GM18861 (cell line): ENCODE data around the gene LANCL1.
"Not testable (repeated sequence)": the region's sequence is repeated elsewhere in the genome, so short reads cannot be mapped to it uniquely, and the experiment has no call there.

ENCODE experiments used
- ATAC-seq: cut with Tn5 transposase; IDR thresholded peaks from one replicate; pipeline ENCODE4 v1.9.1; 2021; ENCODE audit not compliant: unreplicated experiment

The LANCL1 gene

DNA sequence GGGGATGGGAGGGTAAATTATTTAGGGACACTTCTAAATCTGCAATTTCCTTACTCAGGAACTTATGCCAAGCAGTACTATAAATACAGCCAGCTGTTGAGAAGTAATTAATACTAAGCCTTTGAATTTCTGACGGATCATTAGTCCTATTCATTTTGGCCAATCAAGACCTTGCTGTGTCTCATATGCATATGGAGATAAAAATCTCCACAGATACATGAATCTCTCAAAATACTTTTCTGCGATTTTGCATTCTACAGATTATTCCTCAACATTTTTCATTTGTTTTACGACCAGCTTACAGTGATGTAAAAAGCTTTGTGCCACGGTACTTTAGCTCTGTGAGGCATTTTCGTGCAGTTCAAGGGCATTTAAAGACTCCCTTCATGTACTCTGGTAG is 16.7 kb downstream of the LANCL1 start:
- ATAC-seq = peak; percentile 10

DNA sequence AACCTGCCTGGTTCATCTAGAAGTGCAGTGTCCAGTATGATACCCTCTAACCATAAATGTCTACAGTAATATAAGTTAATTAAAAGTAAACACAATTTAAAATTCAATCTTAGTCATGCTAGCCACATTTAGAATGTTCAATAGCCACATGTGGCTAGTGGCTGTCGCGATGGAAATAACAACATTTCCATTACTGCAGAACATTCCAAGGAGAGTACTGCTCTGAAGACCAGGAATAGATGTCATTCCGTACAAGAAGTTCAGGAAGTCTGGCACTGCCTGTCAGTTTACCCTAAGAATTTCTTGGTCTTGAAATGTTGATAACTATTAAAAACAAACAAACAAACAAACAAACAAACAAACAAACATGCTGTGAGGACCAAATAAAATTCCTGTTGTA is 17.2 kb downstream of the LANCL1 start:
- ATAC-seq = no peak

DNA sequence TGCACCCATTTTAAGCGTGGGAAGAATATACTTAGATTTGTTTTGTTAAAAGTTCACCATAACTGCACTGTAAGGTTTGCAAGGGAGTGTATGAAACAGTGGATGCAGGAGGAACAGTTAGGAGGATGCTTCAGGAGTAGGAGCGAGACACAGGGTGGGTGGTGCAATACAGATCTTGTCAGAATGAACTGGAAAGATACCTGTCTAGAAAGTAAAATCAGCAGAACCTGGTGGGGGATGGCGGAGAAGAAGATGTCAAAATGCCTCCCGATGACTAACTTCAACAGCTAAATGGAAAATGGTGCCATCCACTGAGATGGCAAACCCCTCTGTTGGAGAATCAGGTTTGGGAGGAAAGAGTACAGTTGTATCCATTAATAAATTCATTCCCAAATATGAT is 18.2 kb downstream of the LANCL1 start:
- ATAC-seq = no peak

DNA sequence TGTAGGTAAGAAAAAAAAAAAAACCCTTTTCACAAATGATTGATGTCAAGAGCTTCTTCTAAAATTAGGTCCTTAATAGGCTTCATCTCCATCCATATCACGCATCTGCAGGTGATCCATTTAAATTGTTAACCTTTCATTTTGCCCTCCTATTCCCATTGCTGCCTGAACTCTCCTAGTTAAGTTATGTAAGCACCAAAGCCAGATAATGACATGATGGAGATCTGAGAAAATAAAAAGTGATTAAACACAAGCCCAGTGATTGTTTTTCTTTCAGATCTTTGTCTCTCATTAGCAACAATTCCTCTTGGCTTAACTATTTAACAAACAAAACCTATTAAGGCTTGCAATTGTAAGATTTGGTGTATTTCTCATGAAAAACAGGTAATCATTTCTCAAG is 20.0 kb downstream of the LANCL1 start:
- no peak for ATAC-seq

DNA sequence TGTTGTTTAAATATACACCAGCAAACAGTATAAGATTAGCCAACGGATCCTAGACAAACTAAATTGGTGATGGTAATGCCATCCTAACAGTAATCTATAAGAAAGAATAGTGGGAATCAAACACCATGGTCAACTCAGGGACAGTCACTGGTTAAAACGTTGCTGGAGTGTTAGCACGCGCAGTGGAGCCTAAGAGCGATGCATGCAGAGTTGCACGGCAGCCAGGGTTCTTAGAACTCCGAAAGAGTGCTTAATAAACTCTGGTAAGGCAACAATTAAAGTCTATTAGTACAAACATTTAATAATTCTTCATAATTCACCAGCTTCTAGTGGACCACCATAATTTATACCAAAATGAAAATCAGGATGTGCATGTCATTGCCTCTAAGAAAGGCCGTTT is 22.2 kb downstream of the LANCL1 start:
- no peak for ATAC-seq

DNA sequence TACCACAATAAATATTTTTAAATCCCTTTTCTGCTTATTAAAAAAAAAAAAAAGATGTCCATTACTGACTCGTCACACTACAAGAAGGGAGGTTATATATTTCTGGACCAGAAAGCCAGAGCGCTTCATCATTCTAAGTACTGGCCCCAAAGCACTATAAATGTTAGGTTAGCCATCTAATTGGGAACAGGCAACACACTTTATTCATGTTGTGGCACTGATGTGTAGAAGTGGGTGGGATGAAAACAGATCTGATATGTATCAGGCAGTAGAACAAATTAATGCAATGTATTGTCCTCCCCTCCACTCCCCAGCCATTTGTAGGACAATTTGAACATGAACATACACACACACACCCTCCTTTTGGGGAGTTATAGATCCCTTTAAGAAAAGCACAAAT is 24.4 kb downstream of the LANCL1 start:
- ATAC-seq = no peak

DNA sequence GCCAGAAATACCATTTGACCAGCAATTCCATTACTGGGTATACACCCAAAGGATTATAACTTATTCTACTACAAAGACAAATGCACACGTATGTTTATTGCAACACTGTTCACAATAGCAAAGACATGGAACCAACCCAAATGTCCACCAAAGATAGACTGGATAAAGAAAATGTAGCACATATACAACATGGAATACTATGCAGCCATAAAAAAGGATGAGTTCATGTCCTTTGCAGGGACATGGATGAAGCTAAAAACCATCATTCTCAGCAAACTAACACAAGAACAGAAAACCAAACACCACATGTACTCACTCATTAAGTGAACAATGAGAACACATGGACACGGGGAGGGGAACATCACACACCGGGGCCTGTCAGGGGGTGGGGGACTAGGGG is 25.6 kb downstream of the LANCL1 start:
- not testable (repeated sequence) for ATAC-seq

DNA sequence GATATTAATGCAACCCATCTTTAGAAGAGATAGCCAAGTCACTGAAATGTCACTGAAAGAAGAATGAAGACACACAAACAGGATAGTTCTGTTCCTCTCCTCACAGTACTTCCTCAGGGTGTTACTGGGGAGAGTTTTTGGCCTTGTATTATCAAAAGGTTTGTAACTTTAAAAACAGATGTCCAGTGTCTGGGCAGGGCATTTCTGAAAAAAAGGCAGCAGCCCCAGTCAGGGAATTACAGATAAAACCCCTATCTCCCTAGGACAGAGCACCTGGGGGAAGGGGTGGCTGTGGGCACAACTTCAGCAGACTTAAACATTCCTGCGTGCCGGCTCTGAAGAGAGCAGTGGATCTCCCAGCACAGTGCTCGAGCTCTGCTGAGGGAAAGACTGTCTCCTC is 30.8 kb downstream of the LANCL1 start:
- no peak for ATAC-seq

DNA sequence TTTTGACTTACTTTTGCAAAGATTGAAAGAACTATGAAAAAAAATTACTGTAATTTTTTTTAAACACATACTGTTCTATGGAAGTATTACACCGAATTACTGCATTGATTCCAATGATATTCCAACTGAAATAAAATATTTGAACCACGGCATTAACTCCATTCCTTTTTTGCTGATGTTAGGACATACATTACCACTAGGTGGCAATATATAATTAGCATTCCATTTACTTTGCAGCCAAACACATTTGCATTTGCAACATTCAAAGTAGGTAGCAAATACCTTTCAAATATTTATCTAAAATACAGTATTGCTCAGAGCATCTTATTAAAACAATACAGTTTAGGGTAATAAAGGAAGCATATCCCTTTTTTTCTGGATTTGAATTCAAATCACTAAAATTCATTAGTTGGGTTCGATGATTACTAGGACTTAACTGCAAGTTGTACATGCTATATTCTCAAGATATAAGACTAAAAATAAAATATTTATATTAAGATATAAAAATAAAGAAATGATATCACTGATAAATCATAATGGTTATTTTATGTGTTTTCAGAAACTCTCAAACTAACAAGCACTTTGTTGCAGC is 31.3 kb downstream of the LANCL1 start:
- ATAC-seq = no peak

DNA sequence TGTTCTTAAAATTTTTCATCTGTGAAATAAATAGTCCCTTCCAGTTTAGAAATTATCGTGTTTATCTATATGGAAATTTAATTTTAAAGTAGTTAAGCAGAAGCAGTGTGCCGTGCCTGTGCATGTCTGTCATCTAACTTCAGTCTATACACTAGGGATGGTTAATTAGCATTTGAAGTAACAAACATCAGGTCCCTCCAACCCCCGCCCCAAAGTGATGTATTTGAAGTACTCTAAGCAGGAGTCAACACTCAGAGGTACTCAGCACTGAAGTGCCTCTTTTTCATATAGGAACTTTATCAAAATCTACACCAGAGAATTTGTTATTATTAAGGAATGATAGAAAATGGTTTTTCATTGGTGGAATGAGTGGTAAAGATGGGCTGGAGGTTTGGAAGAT is 33.0 kb downstream of the LANCL1 start:
- ATAC-seq = no peak

DNA sequence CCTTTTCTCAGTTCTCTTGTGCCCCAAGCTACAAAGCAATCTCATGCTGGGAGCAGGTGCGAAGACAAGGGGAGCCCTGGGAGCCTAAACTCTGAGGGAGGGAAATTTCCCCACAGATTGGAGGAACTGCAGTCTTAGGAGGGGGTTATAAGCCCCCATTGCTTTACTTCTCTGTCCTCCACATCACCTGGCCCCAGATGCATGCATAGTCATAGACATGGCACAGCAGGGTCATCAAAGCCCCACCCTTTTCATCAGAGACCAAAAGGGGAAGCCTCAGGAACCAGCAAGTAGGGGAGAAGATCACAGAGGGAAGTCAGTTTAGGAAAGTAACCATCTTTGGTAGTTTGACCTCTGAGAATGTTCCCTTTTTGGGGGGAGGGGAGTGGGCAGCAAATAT is 33.7 kb downstream of the LANCL1 start:
- no peak for ATAC-seq

DNA sequence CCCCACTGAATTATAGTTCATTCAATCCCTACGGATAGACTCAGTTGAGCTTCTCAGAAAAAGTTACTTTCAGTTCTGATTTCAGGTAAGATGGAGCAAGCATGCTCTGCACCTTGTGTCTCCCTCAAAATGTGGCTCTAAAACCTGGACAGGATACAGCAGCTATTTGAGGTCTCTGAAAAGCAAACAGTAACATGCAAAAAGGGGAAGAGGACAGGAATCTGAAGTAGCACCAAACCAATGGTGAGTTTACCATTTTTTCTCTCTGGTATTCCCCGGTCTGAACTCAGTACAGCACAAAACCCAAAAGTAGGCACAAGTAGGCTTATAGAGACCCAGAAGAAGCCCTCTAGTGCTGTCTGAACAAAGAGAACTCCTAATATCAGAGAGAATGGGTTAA is 34.1 kb downstream of the LANCL1 start:
- no peak for ATAC-seq

DNA sequence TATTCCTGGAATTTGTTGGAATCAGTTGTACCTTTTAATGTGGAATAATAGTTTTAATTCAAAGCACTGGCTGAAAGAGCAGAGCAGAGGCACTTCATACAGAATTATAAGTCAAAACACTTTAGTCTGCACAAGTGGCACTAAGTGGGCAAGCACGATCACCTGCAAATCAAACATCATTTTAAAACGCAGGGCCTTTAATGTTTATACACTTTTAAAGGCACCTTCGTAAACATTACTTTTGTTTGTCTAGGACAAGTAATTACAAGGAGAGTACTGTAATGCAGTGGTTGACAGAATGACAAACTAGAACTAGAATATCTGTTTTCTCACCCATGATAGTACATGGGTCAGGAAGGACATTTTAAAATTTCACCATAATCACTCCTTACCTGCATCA is 36.4 kb downstream of the LANCL1 start:
- ATAC-seq = no peak

DNA sequence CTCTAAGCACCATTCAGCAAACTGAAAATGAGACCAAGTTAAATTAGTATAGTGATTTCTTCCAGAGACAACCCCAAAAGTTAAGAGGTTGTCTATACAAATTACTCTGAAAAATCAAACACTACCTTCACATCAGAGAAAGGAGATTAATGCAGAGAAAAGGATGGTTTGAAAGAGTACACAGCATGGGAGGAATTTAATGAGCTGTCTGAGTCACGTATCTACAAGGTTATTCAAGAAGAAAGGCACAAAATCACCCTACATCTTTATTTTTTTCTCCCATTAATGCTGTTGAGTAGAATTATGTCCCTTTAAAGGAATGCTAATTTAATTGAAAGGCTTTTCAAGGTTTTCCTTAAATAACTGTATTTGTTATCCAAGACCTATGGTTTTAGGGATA is 41.1 kb downstream of the LANCL1 start:
- ATAC-seq = no peak

DNA sequence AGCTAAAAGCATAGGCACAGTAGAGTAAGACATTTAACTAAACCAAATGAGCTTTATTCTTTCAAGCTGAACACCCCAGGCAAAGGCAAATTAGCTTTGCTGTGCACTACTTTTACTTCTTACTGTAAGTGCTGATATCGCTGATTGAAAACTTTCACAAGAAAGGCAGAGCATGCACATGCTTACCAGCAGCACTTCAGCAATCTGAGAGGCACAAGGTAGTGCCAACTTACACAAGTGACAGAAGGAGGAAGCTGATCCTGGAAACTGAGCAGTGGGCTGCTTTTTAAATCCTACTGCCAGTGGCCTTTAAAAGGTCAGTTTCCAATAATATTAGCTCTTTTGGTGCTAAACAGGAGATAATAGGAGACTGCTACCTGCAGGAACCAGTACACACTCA is 43.9 kb downstream of the LANCL1 start:
- no peak for ATAC-seq

DNA sequence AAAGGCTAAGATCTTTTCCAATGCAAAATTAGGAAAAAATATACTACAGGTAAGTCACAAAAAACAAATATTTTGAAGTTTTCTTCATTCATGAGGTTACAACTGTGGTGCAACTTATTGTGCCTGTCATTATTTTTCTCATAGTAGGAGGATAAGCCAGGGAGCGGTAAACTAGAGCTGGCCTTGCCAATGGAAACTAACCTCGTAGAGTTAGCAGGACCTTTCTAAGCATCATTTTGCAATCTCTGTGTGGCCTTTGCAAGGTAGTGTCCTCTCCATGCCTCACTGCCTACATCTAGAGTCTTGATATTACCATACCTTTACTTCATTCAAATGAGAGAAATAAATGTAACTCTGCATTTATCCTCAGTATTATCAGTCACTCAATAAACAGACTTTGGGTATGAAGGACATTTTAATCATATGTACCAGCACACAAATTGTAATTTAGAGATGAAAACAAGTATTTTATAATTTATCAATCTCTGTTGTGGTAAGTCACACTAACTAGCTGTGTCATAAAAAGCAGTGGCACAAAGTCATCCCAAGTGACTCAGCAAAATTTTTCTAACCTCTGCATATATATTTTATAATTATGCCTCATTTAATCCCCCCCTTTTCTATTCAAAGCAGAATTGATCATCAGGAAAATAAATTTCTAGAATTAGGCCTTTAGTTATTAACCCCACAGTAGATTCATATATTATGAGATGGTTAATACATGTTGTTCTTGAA is 47.0 kb downstream of the LANCL1 start:
- no peak for ATAC-seq

DNA sequence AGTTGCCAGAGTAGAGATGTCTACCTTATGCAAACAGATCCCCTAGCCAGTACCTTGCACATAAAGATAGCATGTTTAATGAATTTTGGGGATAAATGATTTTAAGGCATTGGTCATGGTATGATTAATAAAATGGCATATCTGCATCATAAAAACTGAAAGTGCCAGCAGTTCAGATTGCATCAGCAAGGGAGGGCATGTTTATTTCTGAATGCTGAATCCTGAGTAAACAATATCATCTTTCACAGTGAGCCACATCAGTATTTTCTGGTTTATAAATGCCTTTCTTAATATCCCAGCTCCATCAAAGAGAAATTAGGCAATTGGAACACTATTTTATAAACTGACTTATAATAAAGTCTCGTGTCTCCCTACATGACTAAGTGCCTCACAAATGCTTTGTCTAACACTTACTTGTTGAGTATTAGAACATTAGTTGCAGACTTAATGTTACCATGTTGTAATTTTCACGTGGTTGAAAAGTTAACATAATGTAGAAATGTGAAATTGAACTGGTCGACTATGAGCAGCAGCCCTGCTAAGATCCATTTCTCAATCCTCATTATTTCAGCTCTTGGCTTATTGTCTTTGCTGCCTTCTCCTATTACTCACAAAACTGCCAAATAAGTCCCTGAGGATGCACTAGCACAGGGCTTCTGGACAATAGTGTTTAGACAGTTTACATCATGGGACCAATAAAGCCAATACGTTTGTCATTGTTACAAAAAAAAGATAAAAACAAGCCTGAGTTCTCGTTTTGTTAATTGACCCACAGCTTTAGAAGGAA is 48.0 kb downstream of the LANCL1 start:
- ATAC-seq = no peak

DNA sequence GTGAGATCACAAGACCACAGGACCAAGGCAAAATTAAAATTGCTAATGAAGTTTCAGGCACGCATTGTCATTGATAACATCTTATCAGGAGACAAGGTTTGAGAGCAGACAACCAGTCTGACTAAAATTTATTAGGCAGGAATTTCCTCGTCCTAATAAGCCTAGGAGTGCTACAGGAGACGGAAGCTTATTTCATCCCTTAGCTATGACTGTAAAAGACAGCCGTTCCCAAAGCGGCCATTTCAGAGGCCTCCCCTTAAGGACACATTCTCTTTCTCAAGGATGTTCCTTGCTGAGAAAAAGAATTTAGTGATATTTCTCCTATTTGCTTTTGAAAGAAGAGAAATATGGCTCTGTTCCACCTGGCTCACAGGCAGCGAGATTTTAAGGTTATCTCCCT is 49.2 kb downstream of the LANCL1 start:
- not testable (repeated sequence) for ATAC-seq

DNA sequence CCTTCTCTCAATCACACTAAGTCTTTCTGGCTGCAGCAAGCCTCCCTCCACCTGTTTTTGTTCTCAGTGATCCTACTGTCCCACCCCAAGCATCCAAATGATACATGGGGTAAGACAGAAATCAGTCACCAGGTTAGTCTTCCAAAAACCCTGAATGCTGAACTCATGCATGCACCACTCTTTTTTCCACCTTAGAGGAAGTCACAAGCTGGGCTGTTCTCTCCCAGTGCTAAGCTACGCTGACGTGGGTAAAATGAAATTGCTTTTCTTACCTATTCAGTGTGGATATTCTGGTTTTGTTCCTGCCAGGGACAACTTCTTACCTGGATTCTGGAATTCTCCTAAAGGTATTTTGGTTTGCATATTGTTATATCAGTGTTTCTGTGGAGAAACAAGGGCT is 54.2 kb downstream of the LANCL1 start:
- no peak for ATAC-seq

DNA sequence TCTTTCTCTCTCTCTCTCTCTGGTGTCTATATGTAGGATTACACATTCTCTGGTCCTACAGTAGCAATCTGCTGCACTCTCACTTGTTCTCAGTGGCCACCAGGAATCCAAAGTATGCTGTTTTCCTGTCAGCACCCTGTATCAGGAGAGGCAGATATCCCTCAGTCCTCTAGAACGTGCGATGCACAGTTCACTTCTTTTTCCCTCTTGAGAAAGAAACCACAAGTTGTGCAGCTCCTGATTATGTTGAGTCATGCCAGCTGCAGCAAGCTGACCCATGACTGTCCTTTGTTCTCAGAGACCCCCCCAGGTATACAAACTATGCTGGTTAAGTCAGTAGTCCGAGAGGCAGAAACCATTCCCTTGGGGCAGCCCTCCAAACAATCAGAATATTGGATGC is 54.6 kb downstream of the LANCL1 start:
- no peak for ATAC-seq

DNA sequence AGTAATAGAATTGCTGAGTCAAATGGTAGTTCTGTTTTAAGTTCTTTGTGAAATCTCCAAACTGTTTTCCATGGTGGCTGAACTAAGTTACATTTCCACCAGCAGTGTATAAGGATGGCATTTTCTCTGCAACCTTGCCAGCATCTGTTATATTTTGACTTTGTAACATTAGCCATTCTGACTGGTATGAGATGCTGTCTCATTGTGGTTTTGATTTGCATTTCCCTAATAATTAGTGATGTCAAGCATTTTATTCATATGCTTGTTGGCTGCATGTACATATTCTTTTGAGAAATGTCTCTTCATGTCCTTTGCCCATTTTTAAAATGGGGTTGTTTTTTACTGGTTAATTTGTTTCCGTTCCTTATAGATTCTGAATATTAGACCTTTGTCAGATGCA is 63.9 kb downstream of the LANCL1 start:
- no peak for ATAC-seq

DNA sequence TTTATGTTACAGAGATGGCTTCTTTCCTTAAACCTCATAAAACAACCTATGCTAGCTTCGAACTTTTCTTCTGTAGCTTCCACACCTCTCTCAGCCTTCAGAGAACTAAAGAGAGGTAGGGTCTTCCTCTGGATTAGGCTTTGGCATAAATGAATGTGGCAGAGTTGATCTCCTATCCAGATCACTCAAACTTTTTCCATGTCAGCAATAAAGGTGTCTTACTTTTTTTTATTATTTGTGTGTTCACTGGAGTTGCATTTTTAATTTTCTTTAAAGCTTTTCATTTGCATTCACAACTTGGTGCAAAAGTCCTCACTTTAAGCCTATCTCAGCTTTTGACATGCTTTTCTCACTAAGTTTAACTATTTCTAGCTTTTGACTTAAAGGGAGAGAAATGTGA is 66.0 kb downstream of the LANCL1 start:
- ATAC-seq = no peak
